ENCODE measurements around the gene HOXD12.

HOXD12 gene

DNA sequence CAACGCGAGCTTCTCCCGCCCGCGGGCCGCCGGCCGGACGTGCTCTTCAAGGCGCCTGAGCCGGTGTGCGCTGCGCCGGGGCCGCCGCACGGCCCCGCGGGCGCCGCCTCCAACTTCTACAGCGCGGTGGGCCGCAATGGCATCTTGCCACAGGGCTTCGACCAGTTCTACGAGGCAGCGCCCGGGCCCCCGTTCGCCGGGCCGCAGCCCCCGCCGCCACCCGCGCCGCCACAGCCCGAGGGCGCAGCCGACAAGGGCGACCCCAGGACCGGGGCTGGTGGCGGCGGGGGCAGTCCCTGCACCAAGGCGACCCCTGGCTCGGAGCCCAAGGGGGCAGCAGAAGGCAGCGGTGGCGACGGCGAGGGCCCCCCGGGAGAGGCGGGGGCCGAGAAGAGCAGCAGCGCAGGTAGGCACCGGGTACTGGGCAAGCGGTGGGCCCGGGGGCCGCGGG, 8.2 kb downstream of the HOXD12 start:
- Histone ChIP-seq H3K27me3 (ENCODE audit: control insufficient read depth, low read length) (no peaks in the 10 kb centered on the region), H3K9me2 (replicated peaks; ENCODE audit: control insufficient read depth, low read length) (no peaks in the 10 kb centered on the region), H3K27ac (ENCODE audit: low read depth, low read length) (no peak overlapping the region), H3K9me3 (ENCODE audit: control insufficient read depth, insufficient read depth, low read length) (no peaks in the 10 kb centered on the region), H3K4me3 (ENCODE audit: low read length) (no peak overlapping the region), H3F3A (ENCODE audit: control insufficient read depth, insufficient read depth) (no peaks in the 10 kb centered on the region), H3K79me2 (ENCODE audit: control insufficient read depth, low read length) (no peaks in the 10 kb centered on the region), H3K36me3 (ENCODE audit: control insufficient read depth, low read length) (no peaks in the 10 kb centered on the region), H3K4me2 (ENCODE audit: low read length) (no peak overlapping the region), H4K20me1 (ENCODE audit: control insufficient read depth, insufficient read depth, low read depth, low read length) (no peaks in the 10 kb centered on the region), H3K4me1 (ENCODE audit: control insufficient read depth, low read length) (no peaks in the 10 kb centered on the region)
- TF ChIP-seq, protein P1, sequence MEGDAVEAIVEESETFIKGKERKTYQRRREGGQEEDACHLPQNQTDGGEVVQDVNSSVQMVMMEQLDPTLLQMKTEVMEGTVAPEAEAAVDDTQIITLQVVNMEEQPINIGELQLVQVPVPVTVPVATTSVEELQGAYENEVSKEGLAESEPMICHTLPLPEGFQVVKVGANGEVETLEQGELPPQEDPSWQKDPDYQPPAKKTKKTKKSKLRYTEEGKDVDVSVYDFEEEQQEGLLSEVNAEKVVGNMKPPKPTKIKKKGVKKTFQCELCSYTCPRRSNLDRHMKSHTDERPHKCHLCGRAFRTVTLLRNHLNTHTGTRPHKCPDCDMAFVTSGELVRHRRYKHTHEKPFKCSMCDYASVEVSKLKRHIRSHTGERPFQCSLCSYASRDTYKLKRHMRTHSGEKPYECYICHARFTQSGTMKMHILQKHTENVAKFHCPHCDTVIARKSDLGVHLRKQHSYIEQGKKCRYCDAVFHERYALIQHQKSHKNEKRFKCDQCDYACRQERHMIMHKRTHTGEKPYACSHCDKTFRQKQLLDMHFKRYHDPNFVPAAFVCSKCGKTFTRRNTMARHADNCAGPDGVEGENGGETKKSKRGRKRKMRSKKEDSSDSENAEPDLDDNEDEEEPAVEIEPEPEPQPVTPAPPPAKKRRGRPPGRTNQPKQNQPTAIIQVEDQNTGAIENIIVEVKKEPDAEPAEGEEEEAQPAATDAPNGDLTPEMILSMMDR (IDR thresholded peaks at IDR 0.05; ENCODE audit: low read depth, low read length, poor library complexity, severe bottlenecking) = no peak
- TF ChIP-seq EZH2phosphoT487 (IDR thresholded peaks at IDR 0.05; ENCODE audit: borderline replicate concordance, low read length) = no peak

DNA sequence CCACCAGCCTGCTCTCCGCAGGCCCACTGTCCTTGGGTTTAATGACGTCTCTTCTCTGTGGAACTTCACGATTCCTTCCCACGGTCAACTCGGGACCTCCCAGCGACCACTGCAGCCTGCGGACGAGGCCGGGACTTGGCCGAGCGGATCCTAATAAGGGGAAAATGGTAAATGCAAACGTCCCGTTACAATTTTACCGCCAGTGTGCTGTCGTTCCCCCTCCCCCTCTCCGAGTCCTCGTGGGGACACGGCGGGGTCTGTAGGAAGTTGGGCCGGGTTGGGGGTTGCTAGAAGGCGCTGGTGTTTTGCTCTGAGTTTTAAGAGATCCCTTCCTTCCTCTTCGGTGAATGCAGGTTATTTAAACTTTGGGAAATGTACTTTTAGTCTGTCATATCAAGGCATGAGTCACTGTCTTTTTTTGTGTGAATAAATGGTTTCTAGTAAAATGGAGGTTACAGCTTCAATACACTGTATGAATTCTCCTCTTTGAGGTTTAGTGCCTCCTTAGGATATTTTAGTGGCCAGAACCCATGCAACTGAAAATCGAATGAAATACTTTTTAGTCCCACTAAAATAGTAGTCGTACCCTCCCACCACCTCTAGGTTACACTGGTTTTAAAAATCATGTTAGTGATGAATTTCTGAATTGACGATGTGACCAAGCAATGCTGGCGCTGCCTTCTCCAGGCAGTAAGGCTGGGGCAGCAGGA, 9.8 kb downstream of the HOXD12 start:
- TF ChIP-seq, protein P1 (IDR thresholded peaks at IDR 0.05; ENCODE audit: low read depth, low read length, poor library complexity, severe bottlenecking) = no peak
- no peak for TF ChIP-seq EZH2phosphoT487 (IDR thresholded peaks at IDR 0.05; ENCODE audit: borderline replicate concordance, low read length)
- Histone ChIP-seq H3K79me2 (ENCODE audit: control insufficient read depth, low read length) (no peaks in the 10 kb centered on the region), H3K4me3 (ENCODE audit: low read length) (no peak overlapping the region), H3K9me2 (replicated peaks; ENCODE audit: control insufficient read depth, low read length) (no peaks in the 10 kb centered on the region), H3K36me3 (ENCODE audit: control insufficient read depth, low read length) (no peaks in the 10 kb centered on the region), H4K20me1 (ENCODE audit: control insufficient read depth, insufficient read depth, low read depth, low read length) (no peaks in the 10 kb centered on the region), H3K9me3 (ENCODE audit: control insufficient read depth, insufficient read depth, low read length) (no peaks in the 10 kb centered on the region), H3K27ac (ENCODE audit: low read depth, low read length) (no peak overlapping the region), H3K4me2 (ENCODE audit: low read length) (no peak overlapping the region), H3F3A (ENCODE audit: control insufficient read depth, insufficient read depth) (no peaks in the 10 kb centered on the region), H3K4me1 (ENCODE audit: control insufficient read depth, low read length) (no peaks in the 10 kb centered on the region), H3K27me3 (ENCODE audit: control insufficient read depth, low read length) (peaks cover 15% of the 10 kb centered on the region)

DNA sequence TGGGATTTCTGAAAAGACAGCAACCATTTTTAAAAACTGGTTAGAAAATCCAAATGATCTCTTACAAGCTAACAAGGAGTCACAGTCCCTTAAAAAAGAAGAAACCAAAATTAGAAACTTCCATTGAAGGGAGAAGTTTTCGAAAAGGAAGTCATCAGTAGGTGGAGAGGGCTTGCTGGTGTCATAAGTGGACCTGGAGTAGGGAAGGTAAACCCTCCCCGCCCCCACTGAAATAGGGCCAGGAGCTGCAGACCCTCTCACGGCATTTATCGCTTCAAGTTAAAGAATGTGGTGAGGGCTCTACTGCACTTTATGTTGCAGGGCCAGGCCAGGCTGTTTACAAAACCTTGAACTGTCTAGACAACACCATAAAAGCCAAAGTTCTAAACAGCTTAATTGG, 10.4 kb downstream of the HOXD12 start:
- no peak for TF ChIP-seq EZH2phosphoT487 (IDR thresholded peaks at IDR 0.05; ENCODE audit: borderline replicate concordance, low read length)
- TF ChIP-seq, protein P1 (IDR thresholded peaks at IDR 0.05; ENCODE audit: low read depth, low read length, poor library complexity, severe bottlenecking) = no peak
- peaks cover 21% of the 10 kb centered on the region for H3K27me3 ChIP-seq (ENCODE audit: control insufficient read depth, low read length)

More for the DNA sequence above, 10.4 kb downstream of the HOXD12 start:
- H3K79me2 ChIP-seq (ENCODE audit: control insufficient read depth, low read length) = no peaks in the 10 kb centered on the region
- H3K27ac ChIP-seq (ENCODE audit: low read depth, low read length) = no peak overlapping the region
- H3K9me3 ChIP-seq (ENCODE audit: control insufficient read depth, insufficient read depth, low read length) = no peaks in the 10 kb centered on the region
- no peaks in the 10 kb centered on the region for H4K20me1 ChIP-seq (ENCODE audit: control insufficient read depth, insufficient read depth, low read depth, low read length)
- no peak overlapping the region for H3K4me2 ChIP-seq (ENCODE audit: low read length)
- no peaks in the 10 kb centered on the region for H3K36me3 ChIP-seq (ENCODE audit: control insufficient read depth, low read length)
- no peaks in the 10 kb centered on the region for H3F3A ChIP-seq (ENCODE audit: control insufficient read depth, insufficient read depth)
- H3K4me3 ChIP-seq (ENCODE audit: low read length) = no peak overlapping the region
- no peaks in the 10 kb centered on the region for H3K4me1 ChIP-seq (ENCODE audit: control insufficient read depth, low read length)
- H3K9me2 ChIP-seq (replicated peaks; ENCODE audit: control insufficient read depth, low read length) = no peaks in the 10 kb centered on the region

All from DOHH2 (cell line).